T47D (cell line): ENCODE data around the gene CYP24A1.

ENCODE experiments used
- DNase-seq, 2 experiments: peaks; one replicate each; pipeline versions ENCODE4 v3.0.0 to v3.0.0-alpha.2; 2011 to 2012; ENCODE audit warnings: low read depth in 1 of 2, low spot score in 1 of 2
- JUND ChIP-seq: IDR thresholded peaks from 2 replicates; pipeline ENCODE4 v1.6.1; 2012; ENCODE audit warnings: low read depth
- in situ Hi-C: cut with HindIII; loops from 2 replicates; pipeline ENCODE4 v1.10.0; 2016; ENCODE audit warnings: low sequenced_read_pairs, low pct_unique_long_range_greater_than_20kb

The CYP24A1 gene

DNA sequence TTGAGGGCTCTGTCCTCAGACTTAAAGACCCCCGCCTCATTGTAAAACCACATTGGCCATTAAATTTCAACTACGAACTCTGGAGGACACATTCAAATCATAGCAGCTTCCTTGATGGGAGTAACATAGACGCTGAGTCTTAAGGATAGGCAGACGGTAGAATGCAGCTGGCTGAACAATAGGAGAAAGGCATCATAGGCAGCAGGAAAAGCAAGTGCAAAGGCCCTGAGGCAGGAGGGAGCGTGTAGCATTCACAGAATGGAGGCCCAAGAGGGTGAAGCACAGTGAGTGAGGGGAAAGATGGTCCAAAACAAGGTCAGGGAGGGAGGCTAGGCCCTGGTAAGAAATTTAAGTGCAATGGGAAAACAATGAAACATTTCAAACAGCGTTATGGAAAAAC, 25.5 kb upstream of the CYP24A1 start:
- no peak for TF ChIP-seq JUND
- in situ Hi-C loops = no loop called here
- no peak for DNase-seq

DNA sequence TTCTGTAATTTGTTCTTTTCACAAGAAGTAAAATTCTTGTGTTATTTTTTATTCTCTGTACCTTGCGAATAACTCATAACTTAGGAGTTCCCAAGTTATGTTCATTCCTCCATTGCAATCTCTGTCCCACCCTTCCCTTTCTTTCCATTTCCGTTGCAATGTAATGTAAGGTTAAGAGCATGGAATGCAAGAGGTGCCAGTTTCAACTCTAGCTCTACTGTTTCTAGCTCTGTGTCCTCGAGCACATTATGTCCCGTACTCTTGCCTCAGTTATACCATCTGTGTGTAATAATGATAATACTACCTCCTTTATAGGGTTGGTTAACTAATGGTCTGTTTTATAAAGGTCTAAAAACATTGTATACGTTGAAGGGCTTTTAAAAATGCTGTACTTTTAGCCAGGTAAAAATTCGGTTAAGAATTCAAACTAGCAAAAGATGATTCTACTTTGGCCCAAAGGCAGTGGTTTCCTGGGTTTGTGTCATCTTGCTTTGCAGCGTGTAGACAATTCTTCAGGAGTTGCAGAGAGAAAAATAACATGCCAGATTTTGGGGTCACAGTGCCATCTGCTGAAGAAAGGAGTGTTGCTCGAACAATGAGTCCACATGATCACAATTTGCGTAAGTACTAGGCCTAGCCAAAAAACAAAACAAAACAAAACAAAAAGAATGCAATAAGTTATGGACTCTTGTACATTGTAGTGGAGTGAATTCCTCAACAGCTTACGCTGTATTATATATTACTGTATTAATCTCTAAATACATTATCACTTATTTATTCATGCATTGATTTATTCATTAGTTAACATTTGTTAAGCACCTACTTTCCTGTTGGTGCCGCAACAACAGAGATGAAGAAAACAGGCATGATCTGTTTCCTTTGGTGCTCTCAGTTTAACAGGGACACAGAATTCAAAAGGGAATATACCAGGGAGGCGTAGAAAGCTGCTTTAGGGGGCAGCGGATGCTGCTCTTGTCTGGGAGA, 24.1 kb upstream of the CYP24A1 start:
- DNase-seq = peak in 1 of 2 experiments; percentile 83
- TF ChIP-seq JUND = no peak
- in situ Hi-C loops = no loop called here

DNA sequence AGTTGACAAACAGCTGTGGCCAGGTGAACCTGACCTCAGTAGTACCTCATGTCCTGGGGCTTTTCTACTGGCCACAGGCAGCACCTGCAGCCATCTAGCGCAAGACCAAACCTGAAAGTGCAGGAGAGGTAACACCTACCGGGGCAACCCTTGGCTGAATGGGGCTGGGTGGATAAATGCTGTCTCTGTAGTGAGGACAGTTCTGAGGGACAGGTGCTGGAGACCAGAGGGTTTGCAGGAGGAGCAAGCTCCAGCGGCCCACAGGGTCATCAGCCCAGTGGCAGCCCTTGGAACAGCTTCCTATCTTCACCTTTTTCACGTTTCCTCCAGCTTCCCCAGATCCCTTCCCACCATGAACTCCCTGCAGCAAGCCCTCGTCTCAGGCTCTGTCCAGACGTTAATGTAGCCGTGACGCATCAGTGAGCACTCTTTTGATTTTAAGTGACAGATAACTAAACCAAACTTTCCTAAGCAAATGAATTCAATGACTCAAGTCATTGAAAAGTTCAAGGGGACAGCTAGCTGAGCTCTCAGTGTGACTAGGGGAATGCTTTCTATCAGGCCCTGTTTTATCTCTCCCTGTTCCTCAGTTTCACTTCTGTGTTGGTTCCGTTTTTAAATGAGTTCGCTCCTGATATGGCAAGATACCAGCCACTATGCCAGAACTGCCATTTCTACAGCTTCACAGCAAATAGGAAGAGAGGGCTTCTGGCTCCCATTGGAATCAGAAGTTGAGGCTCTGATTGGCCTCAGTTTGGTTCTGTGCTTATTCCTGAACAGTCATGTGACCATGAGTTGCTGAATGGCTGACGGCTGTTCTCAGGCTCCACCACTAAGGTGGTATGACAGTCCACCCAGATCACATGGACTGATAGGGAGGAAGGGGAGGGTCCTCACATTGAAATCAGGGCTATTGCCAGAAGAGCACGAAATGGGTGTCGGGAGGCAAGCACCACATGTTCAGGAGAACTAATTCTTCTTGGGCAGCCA, 22.0 kb upstream of the CYP24A1 start:
- DNase-seq = peak in 1 of 2 experiments; percentile 46
- no peak for TF ChIP-seq JUND
- in situ Hi-C loops = no loop called here

DNA sequence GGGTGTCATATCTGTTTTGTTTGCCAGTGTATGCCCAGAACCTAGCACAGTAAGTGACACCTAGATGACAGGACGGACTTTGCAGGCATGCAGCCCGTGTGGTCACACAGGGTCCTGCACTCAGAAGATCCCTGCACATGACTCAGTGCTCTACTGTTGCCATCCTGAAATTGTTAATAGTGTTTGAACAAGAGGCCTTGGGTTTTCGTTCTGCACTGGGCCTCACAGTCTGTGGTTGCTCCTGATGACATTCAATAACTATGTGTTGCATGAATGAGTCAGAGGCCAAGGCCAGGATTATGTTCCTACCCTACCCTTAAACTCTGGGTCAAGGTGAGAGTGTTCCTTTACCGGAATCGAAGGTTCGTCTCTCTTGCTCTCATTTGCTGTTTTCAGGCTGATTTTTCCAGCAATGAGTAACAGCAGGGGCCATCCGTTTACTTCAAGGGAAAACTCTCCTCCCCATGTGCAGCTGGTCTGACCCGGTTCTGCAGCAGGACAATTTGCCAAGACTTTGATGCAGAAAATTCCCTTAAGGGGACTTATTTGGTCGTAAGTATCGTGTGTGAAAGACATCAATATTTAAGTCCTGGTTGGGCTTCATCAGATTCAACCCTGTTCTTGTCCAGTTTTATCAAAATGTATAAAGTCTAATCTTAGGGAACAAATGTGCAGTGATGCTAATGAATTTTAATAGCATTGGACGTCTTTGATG, 21.1 kb upstream of the CYP24A1 start:
- in situ Hi-C loops = no loop called here
- DNase-seq = peak in 1 of 2 experiments; percentile 40
- no peak for TF ChIP-seq JUND

DNA sequence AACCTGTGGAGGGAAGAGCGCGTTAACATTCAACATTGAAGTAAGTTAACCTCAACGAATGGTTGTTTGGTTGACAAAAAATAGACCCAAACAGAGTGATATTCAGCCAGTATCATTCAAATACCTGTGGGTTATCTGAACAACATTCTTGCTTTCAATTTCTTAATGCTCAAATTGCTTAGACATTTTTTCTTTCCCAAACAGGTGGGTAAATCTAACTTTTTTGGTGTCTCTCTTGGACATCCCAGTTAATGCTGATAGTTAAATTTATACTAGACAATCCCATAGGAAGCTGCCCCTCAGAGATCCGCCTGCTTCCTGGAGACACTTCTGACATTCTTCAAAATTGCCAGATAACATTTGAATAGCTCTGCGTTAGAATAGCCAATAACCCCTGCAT, 20.0 kb upstream of the CYP24A1 start:
- no peak for TF ChIP-seq JUND
- in situ Hi-C loops = no loop called here
- no peak for DNase-seq

DNA sequence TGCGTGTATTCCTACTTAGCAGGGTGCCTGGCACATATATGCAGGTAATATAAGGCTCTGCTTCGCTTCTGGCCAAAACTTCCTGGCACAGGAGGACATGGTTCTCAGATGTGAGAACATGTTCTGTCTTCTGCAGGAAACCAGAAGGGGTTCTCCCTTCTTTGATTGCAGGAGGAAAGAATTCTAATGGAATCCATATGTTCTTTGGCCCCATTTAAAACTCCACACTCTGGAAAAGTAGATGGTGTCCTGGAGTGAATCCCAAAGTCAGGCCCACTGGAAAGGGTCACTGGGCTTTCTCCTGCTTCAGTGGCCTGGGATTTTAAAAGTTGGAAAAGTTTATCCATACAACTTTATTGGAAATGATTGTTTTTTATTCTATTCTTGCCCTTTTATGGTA, 16.4 kb upstream of the CYP24A1 start:
- TF ChIP-seq JUND = no peak
- in situ Hi-C loops = no loop called here
- DNase-seq = no peak

DNA sequence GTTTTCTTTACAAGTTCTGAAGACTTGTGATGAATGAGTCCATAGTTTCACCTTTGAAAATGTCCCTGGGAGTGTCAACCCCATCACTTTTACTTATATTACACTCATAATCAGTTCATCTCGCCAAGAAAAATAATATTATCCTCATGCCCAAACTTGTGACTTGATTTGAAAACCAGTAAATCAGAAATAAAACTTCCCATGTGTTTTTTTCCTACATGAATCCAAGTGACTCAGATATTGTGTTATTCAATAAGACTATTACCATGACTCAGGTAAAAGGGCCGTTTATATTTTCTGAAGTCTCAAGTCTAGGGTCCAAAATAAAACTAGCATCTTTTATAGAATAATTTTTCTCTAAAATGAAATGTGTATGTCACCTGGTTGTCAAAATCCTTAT, 15.8 kb upstream of the CYP24A1 start:
- DNase-seq = no peak
- in situ Hi-C loops = no loop called here

DNA sequence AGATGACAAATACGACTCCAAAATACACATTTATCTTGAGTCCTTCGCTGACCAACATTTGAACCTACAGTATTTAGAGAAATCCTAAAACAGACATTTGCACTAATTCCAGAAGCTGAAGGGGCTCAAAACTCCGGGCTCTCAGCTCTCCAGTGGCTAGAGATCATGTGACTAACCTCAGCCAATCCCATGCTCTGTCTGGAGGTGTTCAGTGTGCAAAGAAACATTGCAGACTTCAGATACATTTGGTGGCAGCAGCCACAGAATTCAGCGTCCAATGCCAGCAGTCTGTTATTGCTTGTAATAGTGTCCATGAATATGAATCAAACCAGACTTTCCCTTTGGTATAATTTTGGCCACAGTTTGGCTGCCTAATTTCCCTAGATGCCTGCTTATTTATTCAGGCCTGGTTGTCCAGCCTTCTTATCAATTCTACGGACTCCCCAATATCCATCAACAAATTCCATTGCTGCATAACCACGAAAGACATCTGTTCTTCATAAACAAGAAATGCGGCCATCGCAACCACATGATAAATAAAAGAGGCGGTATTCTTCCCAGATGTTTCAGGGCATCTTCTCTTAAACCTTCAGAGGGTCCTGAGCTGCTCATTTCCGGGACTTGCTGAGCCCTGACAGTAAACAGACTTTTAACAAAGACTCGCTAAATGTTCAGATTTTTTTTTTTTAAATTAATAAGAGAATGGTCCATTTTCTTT, 14.5 kb upstream of the CYP24A1 start:
- in situ Hi-C loops = no loop called here
- TF ChIP-seq JUND = no peak
- DNase-seq = no peak

More for the DNA sequence above, 15.8 kb upstream of the CYP24A1 start:
- no peak for TF ChIP-seq JUND

DNA sequence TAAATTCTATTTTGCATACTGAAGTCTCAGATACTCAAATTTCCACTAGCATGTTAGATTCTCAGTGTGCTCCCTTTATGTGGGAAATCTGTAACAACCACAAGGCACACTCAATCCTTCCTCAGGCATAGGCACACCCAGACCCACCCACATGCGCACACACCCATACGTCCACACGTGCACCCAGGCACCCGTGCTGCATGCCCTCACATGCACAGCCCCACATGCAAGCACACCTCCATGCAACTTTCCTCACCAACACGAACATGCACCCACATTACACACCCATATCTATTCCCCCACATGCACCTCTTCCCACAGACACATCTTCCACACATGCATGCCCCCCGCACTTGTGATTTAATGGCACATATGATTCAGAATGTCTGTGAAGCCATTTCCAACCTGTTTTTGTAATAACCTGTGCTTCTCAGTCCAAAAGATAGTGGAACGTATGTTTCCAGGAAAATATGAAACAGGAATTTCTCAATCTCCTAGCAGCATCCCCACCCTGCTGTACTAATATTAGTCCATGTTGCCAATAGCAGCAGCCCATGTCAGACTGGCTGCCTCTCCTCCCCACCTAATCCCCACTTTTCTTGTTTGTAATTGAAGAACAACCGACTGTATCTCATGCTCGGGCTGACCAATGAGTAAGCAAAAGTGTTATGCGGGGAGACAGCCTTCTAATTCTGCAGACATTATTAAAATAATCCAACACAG, 11.3 kb upstream of the CYP24A1 start:
- in situ Hi-C loops = no loop called here
- TF ChIP-seq JUND = no peak
- DNase-seq = no peak

DNA sequence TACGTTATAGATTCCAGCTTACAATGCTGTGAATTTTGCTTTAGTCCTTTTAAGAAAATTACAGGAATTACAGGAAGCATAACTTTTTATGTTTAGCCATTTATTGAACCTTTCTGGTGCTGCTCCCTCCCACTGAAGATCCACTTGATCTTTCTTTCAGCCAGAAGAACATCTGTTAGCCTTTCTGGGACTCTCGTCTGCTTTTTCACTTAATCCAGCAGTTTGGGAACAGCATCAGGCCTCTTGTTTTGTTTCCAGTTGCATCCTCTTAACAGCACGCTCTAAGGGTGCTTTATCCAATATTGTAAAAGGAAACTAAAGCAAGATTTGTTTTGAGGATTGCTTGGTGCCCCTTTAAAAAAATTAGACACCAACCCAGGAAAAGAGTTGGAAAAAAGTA, 10.3 kb upstream of the CYP24A1 start:
- DNase-seq = no peak
- TF ChIP-seq JUND = no peak
- in situ Hi-C loops = no loop called here

DNA sequence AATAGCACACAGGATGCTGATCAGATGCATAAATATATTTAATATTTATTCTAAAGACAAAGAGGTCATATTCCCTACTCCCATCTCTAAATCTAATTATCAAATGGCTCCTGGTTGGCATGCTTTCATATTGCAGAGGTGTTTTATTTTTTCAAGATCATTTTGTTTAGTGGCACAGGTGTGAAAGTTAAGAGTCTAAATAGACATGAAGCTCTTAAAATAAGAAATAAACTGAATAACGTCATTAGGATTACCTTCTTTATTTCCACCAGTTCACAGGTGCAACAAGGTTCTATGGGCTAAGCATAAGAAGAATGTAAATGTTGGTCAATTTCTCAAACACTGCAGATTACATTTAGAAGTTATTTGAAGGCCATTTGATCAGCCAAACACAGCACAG, 7.1 kb upstream of the CYP24A1 start:
- TF ChIP-seq JUND = no peak
- in situ Hi-C loops = no loop called here
- no peak for DNase-seq
